Gastroesophageal sphincter (tissue), 4 donors: ENCODE measurements around the gene CSTB. TPM values are rescaled to one million over a fixed set of nuclear protein-coding genes. Genes with fewer than 3 reads are reported as not detected.

Experiments
- ATAC-seq: fragments of 150-250 bp; one replicate; pipeline ENCODE4 v1.9.1; 2016; ENCODE audit warnings: mild to moderate bottlenecking, moderate library complexity
- H3K27ac ChIP-seq, 4 donors: fragments of 200-600 bp; sonication (generic) in 3 of 4; 1 replicate in 3 of 4; 2 replicates in 1 of 4; pipeline ENCODE4 v1.5.1; 2016 to 2019
- H3K27me3 ChIP-seq: fragments of 200-600 bp; sonication (generic); one replicate; pipeline ENCODE4 v1.5.1; 2019
- H3K36me3 ChIP-seq, 2 donors: fragments of 200-600 bp; sonication (generic); one replicate each; pipeline ENCODE4 v1.5.1; 2019; ENCODE audit warnings: control low read depth in 1 of 2
- H3K4me1 ChIP-seq, 3 donors: fragments of 200-600 bp; sonication (generic); 1 replicate in 2 of 3; 2 replicates in 1 of 3; pipeline ENCODE4 v1.5.1; 2016 to 2019; ENCODE audit warnings: control low read depth in 2 of 3
- H3K4me3 ChIP-seq, 2 donors: fragments of 200-600 bp; sonication (generic); one replicate each; pipeline ENCODE4 v1.5.1; 2019; ENCODE audit warnings: mild to moderate bottlenecking in 1 of 2, moderate library complexity in 1 of 2
- H3K9me3 ChIP-seq, 3 donors: fragments of 200-600 bp; sonication (generic); one replicate each; pipeline ENCODE4 v1.5.1; 2017 to 2019; ENCODE audit warnings: control low read depth in 2 of 3
- CTCF ChIP-seq, 4 experiments: fragments of 200-600 bp in 2 of 4; fragments of 450-650 bp in 2 of 4; sonication (generic) in 1 of 4; IDR thresholded peaks; one replicate each; pipeline ENCODE4 v1.5.1; 2017 to 2019; ENCODE audit warnings: antibody characterized with exemption in 4 of 4, mild to moderate bottlenecking in 2 of 4, moderate library complexity in 2 of 4
- EP300 ChIP-seq: sonication (generic); formaldehyde crosslinking; IDR thresholded peaks from one replicate; pipeline ENCODE4 v1.6.1; 2017; ENCODE audit warnings: antibody characterized with exemption, mild to moderate bottlenecking
- POLR2A ChIP-seq, 2 donors: fragments of 450-650 bp; IDR thresholded peaks; one replicate each; pipeline ENCODE4 v1.6.1; 2017; ENCODE audit warnings: antibody characterized with exemption in 2 of 2, mild to moderate bottlenecking in 2 of 2, moderate library complexity in 1 of 2
- POLR2AphosphoS5 ChIP-seq: sonication (generic); formaldehyde crosslinking; IDR thresholded peaks from one replicate; pipeline ENCODE4 v1.6.1; 2017; ENCODE audit warnings: antibody characterized with exemption
- WGBS, 2 donors: methylation state at CpG; one replicate each; pipeline ENCODE4 v1.1.5; 2018; ENCODE audit warnings: low coverage in 1 of 2; 5-methylcytosine and 5-hydroxymethylcytosine counted together
- total RNA-seq, 4 donors: library from RNA; depleted of rRNA; stranded (reverse); fragments of >200 nt; gene quantifications; one replicate each; pipeline ENCODE4 v1.1.0, GENCODE V29; 2016

Gene CSTB
- total RNA-seq, 4 donors from 2014 or later = 8.9 to 22.2 (median 10.1) TPM

- WGBS, 2 donors = 70 to 96% methylated on average over 2 to 4 of the region's 14 CpGs
- no peak for ATAC-seq
- Histone ChIP-seq H3K9me3 (peaks cover 0 to 9% (median 0%) of the 10 kb centered on the region in 3 donors), H3K27me3 (peaks cover 18% of the 10 kb centered on the region), H3K36me3 (no peaks in the 10 kb centered on the region), H3K27ac (no peak overlapping the region), H3K4me3 (no peak overlapping the region), H3K4me1 (peaks cover 0 to 11% (median 0%) of the 10 kb centered on the region in 3 donors)
- TF ChIP-seq POLR2AphosphoS5 (no peak), CTCF (IDR thresholded peaks at IDR 0.05) (no peak), EP300 (no peak), POLR2A (IDR thresholded peaks at IDR 0.05) (no peak)
Measured at GRCh38 chr21:43816611-43817071, 40.5 kb upstream of the CSTB start.

- TF ChIP-seq POLR2A (IDR thresholded peaks at IDR 0.05) (no peak), EP300 (no peak), CTCF (IDR thresholded peaks at IDR 0.05) (no peak), POLR2AphosphoS5 (no peak)
- whole genome bisulfite sequencing, 2 donors = 60 to 98% methylated on average over 2 to 7 of the region's 15 CpGs
- no peaks in the 10 kb centered on the region for H3K36me3 ChIP-seq
- no peak overlapping the region for H3K4me3 ChIP-seq
- no peak for ATAC-seq
- H3K27ac ChIP-seq = no peak overlapping the region
- peaks cover 18% of the 10 kb centered on the region for H3K27me3 ChIP-seq
- peaks cover 0 to 17% (median 3%) of the 10 kb centered on the region in 3 donors for H3K4me1 ChIP-seq
- peaks cover 0 to 9% (median 0%) of the 10 kb centered on the region in 3 donors for H3K9me3 ChIP-seq
Measured at GRCh38 chr21:43815991-43816390, 39.9 kb upstream of the CSTB start.

GRCh38 chr21:43815107-43815613 lies 39.1 kb upstream of the CSTB start:
- ATAC-seq = no peak
- peaks cover 18% of the 10 kb centered on the region for H3K27me3 ChIP-seq
- H3K9me3 ChIP-seq = peaks cover 0 to 9% (median 0%) of the 10 kb centered on the region in 3 donors
- WGBS, 2 donors = 50 to 100% methylated on average over 2 to 7 of the region's 27 CpGs
- H3K36me3 ChIP-seq = no peaks in the 10 kb centered on the region
- H3K27ac ChIP-seq = no peak overlapping the region
- no peak overlapping the region for H3K4me3 ChIP-seq
- TF ChIP-seq EP300 = no peak
- TF ChIP-seq POLR2A (IDR thresholded peaks at IDR 0.05) = no peak
- no peak for TF ChIP-seq POLR2AphosphoS5
- TF ChIP-seq CTCF (IDR thresholded peaks at IDR 0.05) = no peak
- peaks cover 0 to 24% (median 7%) of the 10 kb centered on the region in 3 donors for H3K4me1 ChIP-seq

- no peak overlapping the region for H3K4me3 ChIP-seq
- 25 to 50% methylated on average over 4 to 6 of the region's 28 CpGs for WGBS, 2 donors
- peaks cover 0 to 9% (median 0%) of the 10 kb centered on the region in 3 donors for H3K9me3 ChIP-seq
- no peak for ATAC-seq
- TF ChIP-seq EP300 = no peak
- TF ChIP-seq POLR2AphosphoS5 = no peak
- no peak for TF ChIP-seq POLR2A (IDR thresholded peaks at IDR 0.05)
- no peak for TF ChIP-seq CTCF (IDR thresholded peaks at IDR 0.05)
- H3K36me3 ChIP-seq = no peaks in the 10 kb centered on the region
- no peak overlapping the region for H3K27ac ChIP-seq
- H3K4me1 ChIP-seq = peaks cover 0 to 24% (median 7%) of the 10 kb centered on the region in 3 donors
- peaks cover 18% of the 10 kb centered on the region for H3K27me3 ChIP-seq
Measured at GRCh38 chr21:43814215-43815106, 38.4 kb upstream of the CSTB start.
